Parathyroid adenoma (tissue), 2 donors: Measurements from ENCODE around the gene GTF2F2.

Source experiments
- H2AFZ ChIP-seq: fragments of 300-600 bp; sonication (generic); one replicate; pipeline ENCODE4 v1.7.0; 2017; ENCODE audit warnings: antibody characterized with exemption, mild to moderate bottlenecking
- H3K27ac ChIP-seq: fragments of 300-600 bp; sonication (generic); one replicate; pipeline ENCODE4 v1.7.0; 2017
- H3K27me3 ChIP-seq: fragments of 300-600 bp; sonication (generic); one replicate; pipeline ENCODE4 v1.7.0; 2017; ENCODE audit warnings: low read length; ENCODE audit not compliant: control insufficient read depth, insufficient read depth
- H3K36me3 ChIP-seq: fragments of 300-600 bp; sonication (generic); one replicate; pipeline ENCODE4 v1.7.0; 2017; ENCODE audit warnings: low read length; ENCODE audit not compliant: control insufficient read depth, insufficient read depth
- H3K4me1 ChIP-seq: fragments of 300-600 bp; sonication (generic); one replicate; pipeline ENCODE4 v1.7.0; 2017; ENCODE audit warnings: control low read depth
- H3K4me2 ChIP-seq: fragments of 300-600 bp; sonication (generic); one replicate; pipeline ENCODE4 v1.7.0; 2017; ENCODE audit warnings: low read length
- H3K4me3 ChIP-seq: fragments of 300-600 bp; sonication (generic); one replicate; pipeline ENCODE4 v1.7.0; 2017; ENCODE audit warnings: low read depth, low read length
- H3K79me2 ChIP-seq: fragments of 300-600 bp; sonication (generic); one replicate; pipeline ENCODE4 v1.7.0; 2017; ENCODE audit warnings: control low read depth
- H3K9ac ChIP-seq: fragments of 300-600 bp; sonication (generic); one replicate; pipeline ENCODE4 v1.7.0; 2017; ENCODE audit warnings: mild to moderate bottlenecking
- H3K9me3 ChIP-seq: fragments of 300-600 bp; sonication (generic); one replicate; pipeline ENCODE4 v1.7.0; 2017; ENCODE audit warnings: low read length; ENCODE audit not compliant: control insufficient read depth
- TF ChIP-seq, protein P1 (sequence below): fragments of 300-600 bp; sonication (generic); IDR thresholded peaks from one replicate; pipeline ENCODE4 v1.7.0; 2017; ENCODE audit warnings: antibody characterized with exemption, mild to moderate bottlenecking
- donor health status: primary hyperparathyroidism.

Gene GTF2F2

DNA sequence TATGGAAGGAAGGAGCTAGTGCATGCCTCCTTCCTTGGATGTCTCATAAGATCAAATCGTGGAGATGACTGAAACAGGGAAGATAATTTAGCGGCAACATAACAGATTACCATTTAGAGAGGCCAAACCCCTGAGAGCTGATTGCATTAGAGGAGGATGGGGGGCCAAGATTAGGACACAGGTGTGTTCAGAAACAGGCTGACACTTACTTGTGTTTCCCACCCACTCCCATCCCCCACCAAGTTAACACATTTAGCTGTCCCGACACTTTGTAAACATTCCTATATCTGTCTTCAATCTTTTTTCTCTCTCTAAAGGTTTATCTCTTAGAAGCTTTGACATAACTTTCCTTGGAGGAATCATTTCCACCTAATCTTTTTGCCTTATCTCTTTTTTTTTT, 129.4 kb downstream of the GTF2F2 start:
- Histone ChIP-seq H3K9me3 (no peaks in the 10 kb centered on the region), H3K36me3 (no peaks in the 10 kb centered on the region), H3K4me2 (no peak overlapping the region), H3K27ac (no peak overlapping the region), H3K4me1 (no peaks in the 10 kb centered on the region), H2AFZ (no peak overlapping the region), H3K27me3 (no peaks in the 10 kb centered on the region), H3K79me2 (no peaks in the 10 kb centered on the region), H3K9ac (no peak overlapping the region), H3K4me3 (no peak overlapping the region)
- TF ChIP-seq, protein P1, sequence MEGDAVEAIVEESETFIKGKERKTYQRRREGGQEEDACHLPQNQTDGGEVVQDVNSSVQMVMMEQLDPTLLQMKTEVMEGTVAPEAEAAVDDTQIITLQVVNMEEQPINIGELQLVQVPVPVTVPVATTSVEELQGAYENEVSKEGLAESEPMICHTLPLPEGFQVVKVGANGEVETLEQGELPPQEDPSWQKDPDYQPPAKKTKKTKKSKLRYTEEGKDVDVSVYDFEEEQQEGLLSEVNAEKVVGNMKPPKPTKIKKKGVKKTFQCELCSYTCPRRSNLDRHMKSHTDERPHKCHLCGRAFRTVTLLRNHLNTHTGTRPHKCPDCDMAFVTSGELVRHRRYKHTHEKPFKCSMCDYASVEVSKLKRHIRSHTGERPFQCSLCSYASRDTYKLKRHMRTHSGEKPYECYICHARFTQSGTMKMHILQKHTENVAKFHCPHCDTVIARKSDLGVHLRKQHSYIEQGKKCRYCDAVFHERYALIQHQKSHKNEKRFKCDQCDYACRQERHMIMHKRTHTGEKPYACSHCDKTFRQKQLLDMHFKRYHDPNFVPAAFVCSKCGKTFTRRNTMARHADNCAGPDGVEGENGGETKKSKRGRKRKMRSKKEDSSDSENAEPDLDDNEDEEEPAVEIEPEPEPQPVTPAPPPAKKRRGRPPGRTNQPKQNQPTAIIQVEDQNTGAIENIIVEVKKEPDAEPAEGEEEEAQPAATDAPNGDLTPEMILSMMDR = no peak

DNA sequence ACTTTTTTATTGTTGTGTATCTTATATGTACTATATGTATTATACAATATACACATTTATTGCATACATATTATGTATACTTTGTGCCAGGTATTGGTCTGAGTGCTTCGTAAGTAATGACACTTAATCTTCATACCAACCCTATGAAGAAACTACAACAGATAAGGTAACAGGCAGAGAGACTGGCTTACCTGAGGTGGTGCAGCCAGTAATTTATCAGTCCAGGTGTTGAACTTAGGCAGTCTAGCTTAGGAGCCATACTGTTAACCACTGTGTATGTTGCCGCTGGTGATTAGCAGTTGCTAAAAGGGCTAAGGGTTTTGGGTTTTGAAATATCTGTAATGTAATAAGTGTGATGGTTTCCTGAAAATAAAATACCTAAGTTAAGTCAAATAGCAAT, 134.1 kb downstream of the GTF2F2 start:
- Histone ChIP-seq H3K4me3 (no peak overlapping the region), H3K36me3 (no peaks in the 10 kb centered on the region), H3K4me1 (no peaks in the 10 kb centered on the region), H3K9me3 (no peaks in the 10 kb centered on the region), H3K27ac (no peak overlapping the region), H3K4me2 (no peak overlapping the region), H3K27me3 (no peaks in the 10 kb centered on the region), H2AFZ (no peak overlapping the region), H3K79me2 (no peaks in the 10 kb centered on the region), H3K9ac (no peak overlapping the region)
- TF ChIP-seq, protein P1 = no peak

DNA sequence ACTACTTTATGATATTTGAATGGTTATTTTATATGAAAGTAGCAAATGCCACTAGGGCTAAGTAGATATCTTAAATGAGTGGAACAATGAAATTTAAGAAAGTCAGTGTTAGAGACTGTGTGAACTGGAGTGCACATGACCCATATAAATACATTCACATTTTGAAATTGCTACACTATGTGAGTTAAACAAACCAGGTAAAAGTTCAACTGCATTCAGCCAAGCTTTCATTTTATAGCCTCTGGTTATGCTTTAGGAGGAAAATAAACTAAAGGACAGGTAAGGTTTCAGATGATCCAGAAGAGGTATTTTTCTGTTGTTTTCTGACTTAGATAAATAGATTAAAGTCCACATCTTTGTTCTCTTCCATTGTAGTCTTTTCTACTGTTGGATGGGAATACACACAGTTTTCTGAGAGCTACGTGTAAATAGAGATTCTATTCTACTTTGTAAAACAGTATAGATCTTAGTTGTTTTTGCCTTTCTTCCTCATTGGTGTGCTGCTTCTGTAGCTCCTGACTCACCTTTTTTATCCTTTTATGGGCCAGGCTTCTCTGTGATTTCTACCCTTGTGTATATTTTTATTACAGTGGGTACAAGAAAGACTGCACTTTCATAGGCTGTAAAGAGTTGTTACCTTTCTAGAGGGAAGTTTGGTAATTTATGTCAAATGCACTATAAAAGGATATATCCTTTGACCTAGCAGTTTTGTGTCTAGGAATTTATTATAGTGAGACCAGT, 135.1 kb downstream of the GTF2F2 start:
- TF ChIP-seq, protein P1 = no peak
- H3K79me2 ChIP-seq = no peaks in the 10 kb centered on the region
- no peak overlapping the region for H2AFZ ChIP-seq
- no peaks in the 10 kb centered on the region for H3K9me3 ChIP-seq
- H3K9ac ChIP-seq = no peak overlapping the region
- no peak overlapping the region for H3K4me2 ChIP-seq
- no peak overlapping the region for H3K27ac ChIP-seq
- H3K27me3 ChIP-seq = no peaks in the 10 kb centered on the region
- no peaks in the 10 kb centered on the region for H3K4me1 ChIP-seq
- H3K4me3 ChIP-seq = no peak overlapping the region
- no peaks in the 10 kb centered on the region for H3K36me3 ChIP-seq

DNA sequence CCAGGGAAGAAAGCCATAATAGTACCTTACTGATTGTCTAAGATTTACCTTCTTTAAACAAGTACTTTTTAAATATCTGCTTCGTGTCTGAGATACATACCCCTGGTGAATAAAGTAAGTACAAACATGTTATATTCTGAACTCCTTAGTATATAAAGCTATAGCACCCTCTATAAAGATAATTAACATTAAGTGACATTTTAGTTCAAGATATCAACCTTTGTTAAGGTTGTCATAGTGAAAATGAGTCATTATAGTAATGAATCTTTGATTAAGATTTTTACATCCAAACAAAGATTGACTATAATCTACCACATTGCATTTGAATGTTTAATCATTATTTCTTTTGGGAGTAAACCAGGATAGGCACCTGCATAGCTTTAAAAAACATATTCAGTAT, 135.9 kb downstream of the GTF2F2 start:
- Histone ChIP-seq H3K27ac (no peak overlapping the region), H3K9me3 (no peaks in the 10 kb centered on the region), H3K4me2 (no peak overlapping the region), H3K4me3 (no peak overlapping the region), H3K36me3 (no peaks in the 10 kb centered on the region), H3K4me1 (no peaks in the 10 kb centered on the region), H3K27me3 (no peaks in the 10 kb centered on the region), H2AFZ (no peak overlapping the region), H3K9ac (no peak overlapping the region), H3K79me2 (no peaks in the 10 kb centered on the region)
- TF ChIP-seq, protein P1 = no peak
